HPDE6-E6E7 (cell line): Measurements from ENCODE around the gene PHACTR3.

Experiments used
- DNase-seq: peaks from one replicate; pipeline ENCODE4 v3.0.0; 2011; ENCODE audit warnings: missing footprints; ENCODE audit errors: extremely low spot score

Gene PHACTR3

DNA sequence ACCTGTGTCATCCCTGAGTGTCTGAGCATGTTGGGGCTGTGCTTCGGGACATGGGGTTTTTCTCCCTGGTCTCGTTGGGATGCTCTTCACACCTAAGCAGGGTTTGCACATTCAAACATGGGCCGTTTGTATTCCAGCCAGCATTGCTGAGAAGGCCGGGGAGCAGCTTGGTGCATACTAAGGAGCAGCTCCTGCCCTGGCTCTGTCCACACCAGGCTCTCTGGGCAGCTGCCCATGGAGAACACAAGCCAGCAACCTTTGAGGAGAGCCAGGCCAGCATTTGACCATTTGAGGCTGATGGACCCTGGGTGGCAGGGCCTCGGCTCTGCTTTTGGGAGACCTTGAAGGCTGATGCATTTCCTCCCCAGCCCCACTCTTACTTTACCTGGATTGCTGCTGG lies 92.1 kb downstream of the PHACTR3 start:
- DNase-seq = no peak

DNA sequence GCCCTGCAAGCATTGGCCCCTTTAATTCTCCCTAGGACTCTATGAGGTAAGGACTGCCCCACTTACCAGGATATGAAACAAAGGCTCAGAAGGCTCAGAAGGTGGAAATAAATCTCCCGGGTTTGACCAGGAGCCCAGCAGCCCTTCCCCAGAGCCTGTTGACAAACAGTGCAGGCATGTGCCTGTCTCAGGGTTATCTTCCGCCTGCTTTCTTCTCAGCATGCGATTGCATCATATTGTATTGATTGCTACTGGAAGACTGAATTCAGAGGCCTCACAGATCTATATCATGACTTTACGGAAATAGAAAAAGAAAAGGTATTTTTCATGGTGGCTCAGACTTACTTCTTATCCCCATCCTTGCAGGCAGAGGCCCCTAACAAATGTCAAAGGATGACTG lies 92.7 kb downstream of the PHACTR3 start:
- DNase-seq = no peak

GRCh38 chr20:59698598-59698997 lies 94.3 kb downstream of the PHACTR3 start:
- DNase-seq = no peak

- DNase-seq = no peak
Observed at GRCh38 chr20:59701236-59701635, 96.9 kb downstream of the PHACTR3 start.

GRCh38 chr20:59703046-59703445 lies 98.7 kb downstream of the PHACTR3 start:
- DNase-seq = no peak

DNA sequence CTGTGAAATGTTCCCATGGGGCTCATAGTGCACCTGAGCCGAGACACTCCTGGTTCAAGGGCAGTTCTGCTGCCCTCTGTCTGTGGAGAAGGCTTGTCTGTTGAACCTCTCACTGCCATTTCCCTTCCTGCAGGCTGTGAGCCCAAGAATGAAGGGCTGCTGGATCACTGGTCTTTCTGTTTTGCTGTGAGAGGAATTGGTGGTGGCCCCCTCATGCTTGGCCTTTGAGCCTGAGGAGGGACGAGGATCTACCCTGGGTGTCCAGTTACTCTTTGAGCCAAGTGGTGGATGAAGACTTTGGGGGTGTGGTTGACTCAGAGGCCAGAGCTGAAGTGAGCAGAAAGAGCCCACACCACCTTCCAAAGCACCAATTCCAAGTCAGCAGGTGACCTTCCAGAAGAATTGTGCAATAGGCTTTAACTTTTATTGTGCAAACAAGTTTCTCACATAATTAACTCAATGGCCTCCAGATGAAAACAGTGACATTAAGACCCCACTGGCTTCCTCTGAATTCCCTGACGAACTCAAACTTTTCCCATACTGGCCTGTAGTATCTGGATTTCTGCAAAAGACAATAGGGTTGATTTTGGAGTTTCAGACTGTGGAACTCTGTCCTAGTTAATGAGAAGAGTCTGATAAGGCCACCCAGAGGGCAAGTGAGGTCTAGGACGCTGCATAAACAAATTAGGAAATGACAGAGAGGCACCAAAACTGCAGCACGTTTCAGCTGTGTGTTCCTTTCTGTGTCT lies 101.5 kb downstream of the PHACTR3 start:
- no peak for DNase-seq

GRCh38 chr20:59706400-59706693 lies 102.0 kb downstream of the PHACTR3 start:
- DNase-seq = no peak

DNA sequence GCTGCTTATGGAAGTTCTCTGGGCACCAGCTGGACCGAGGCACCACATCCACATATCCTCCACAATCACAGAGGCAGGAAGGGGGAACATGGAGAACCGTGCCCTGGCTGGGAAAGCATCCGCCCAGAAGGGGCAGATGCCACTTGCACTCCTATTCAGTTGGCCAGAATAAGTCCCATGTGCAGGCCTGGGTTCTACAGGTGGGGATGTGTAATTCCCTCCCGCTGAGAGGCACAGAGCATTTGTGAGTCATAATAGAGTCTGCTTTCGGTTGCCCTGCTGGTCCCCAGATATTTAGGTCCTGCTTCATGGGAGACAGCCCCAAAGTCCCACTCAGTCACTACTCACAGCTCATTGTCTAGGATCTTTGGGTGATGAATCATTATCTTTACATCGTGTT lies 104.0 kb downstream of the PHACTR3 start:
- DNase-seq = no peak

GRCh38 chr20:59709636-59710035 lies 105.3 kb downstream of the PHACTR3 start:
- DNase-seq = no peak

DNA sequence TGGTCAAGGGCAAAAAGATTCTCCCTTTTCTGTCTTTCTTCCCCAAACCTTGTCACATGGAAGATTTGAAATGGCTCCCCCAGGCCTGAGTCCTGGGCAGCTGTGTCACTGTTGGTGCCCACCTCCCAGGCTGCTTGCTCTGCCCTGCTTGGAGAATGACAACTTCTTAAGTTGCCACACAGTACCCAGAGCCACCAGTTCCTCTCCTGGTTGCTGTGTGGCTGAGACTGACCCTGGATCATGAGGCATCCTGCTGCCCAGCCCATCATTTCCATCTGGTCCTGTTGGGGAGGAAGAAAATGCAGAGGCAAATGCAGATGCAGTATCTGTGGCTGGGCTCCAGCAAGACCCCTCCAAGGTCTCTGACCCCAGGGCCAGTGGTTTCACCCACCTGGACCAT lies 113.7 kb downstream of the PHACTR3 start:
- no peak for DNase-seq

- no peak for DNase-seq
Observed at GRCh38 chr20:59718751-59719150, 114.4 kb downstream of the PHACTR3 start.

- DNase-seq = no peak
Observed at GRCh38 chr20:59720013-59720412, 115.7 kb downstream of the PHACTR3 start.

DNA sequence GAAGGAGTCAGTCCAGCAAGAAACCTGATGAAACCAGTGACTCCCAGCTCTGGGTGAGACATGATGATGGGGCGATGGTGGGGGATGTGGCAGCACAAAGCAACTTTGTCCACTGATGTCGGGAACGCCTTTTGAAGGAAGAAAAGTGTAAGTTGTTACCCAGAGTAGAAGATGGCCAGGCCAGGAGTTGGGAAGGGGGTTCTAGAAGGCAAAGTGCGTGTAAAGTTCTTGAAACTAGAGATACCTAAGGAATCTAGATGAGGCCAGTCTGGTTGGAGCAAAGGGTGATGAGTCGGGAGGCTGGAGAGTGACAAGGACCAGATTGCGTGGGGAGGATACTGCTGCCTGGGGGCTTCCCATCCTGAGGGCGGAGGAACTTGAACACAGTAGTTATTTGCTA lies 117.0 kb downstream of the PHACTR3 start:
- no peak for DNase-seq

DNA sequence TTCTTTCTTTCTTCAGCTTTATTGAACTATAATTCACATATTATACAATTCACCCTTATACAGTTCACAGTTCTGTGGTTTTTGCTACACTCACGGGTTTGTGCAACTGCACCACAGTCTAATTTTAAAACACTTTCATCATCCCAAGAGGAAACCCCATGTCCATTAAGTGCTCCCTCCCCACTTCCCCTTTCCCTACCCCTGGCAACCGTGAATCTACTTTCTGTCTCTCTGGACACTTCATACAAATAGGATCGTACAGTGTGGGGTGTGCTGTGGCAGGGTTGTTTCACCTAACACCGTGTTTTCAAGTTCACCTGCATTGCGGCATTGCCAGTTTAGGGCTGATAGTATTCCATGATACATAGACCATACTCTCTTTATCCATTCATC lies 118.8 kb downstream of the PHACTR3 start:
- DNase-seq = no peak

DNA sequence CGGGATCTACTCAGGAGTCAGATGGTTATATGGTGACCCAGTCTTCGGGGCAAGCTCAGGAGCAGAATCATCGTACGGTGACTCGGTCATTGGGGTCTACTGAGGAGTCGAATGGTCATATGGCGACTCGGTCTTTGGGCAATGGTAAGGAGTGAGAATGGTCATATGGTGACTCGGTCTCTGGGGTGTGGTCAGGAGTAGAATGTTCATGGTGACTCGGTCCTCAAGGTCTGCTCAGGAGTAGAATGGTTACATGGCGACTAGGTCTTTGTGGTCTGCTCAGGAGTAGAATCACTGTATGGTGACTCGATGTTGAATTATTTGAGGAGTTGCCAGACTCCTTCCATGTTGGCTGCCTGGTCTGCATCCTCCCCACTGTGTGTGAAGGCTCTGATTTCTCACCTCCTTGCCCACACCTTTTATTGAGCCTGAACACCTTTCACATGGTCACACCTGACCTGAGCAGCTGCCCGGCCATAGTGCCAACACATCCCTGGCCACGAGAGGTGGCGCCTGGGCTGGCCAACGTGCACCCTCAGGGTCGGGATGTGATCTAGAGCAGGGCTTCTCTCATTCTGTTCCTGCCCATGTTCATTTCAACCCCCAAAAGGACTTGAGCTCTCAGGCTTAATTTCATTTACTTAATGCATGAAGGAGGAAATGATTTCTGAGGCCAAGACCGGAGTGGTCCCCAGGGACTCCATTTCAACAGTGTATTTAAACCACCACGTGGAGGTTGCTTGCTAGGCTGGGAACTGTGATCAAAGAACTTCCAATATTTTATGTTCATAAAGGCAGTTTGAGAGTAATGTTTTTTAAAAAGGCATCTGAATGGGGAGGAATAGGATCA lies 119.5 kb downstream of the PHACTR3 start:
- DNase-seq = no peak

DNA sequence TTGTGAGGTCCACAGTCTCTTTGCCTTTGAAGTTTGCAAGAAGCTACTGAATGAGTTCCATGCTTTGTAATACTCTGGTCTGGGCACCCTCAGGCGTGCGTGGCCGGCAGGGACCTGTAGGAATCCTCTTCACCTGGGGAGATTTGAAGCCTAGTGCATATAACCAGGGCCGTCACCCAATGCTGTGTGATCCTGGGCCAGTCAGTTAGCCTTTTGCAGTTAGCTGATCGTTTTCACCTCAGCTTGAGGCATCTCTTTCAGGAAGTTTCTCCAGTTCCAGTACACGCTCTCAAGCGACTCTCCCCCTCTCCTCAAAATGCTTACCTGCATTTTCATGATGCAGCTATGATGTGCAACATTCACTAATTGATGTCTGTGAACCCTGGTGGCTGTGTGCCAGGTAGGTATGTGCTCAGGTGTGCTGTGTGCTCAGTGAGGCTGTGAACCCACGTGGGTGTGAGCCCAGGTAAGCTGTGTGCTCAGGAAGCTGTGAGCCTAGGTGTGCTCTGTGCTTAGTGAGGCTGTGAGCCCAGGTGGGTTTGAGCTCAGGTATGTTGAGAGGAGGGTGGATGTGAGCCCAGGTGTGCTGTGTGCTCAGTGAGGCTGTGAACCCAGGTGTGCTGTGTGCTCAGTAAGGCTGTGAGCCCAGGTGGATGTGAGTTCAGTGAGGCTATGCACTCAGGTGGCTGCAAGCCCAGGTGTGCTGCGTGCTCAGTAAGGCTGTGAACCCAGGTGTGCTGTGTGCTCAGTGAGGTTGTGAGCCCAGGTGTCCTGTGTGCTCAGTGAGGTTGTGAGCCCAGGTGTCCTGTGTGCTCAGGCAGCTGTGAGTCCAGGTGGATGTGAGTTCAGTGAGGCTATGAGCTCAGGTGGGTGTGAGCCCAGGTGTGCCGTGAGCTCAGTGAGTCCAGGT lies 120.4 kb downstream of the PHACTR3 start:
- DNase-seq = no peak

GRCh38 chr20:59725476-59726280 lies 121.3 kb downstream of the PHACTR3 start:
- DNase-seq = no peak

DNA sequence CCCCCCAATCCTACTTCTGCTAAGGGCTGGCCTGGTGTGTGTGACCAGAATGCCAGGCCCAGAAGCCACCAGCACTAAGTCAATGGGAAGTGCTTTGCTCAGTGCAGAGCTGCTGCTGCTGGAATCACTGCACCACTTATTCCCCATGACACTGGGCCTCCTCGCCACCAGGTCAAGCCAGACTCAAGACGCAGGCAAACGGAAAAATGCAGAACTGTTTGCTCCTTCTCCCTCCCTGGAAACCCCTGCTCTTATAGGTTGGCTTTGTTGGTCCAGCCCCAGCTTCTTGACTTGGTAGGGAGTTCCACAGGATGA lies 121.9 kb downstream of the PHACTR3 start:
- DNase-seq = no peak

- no peak for DNase-seq
Observed at GRCh38 chr20:59728722-59729430, 124.5 kb downstream of the PHACTR3 start.

- no peak for DNase-seq
Observed at GRCh38 chr20:59729506-59729905, 125.2 kb downstream of the PHACTR3 start.

- DNase-seq = no peak
Observed at GRCh38 chr20:59730722-59731121, 126.4 kb downstream of the PHACTR3 start.
